Measurements from ENCODE around the gene LZTR1.

DNA sequence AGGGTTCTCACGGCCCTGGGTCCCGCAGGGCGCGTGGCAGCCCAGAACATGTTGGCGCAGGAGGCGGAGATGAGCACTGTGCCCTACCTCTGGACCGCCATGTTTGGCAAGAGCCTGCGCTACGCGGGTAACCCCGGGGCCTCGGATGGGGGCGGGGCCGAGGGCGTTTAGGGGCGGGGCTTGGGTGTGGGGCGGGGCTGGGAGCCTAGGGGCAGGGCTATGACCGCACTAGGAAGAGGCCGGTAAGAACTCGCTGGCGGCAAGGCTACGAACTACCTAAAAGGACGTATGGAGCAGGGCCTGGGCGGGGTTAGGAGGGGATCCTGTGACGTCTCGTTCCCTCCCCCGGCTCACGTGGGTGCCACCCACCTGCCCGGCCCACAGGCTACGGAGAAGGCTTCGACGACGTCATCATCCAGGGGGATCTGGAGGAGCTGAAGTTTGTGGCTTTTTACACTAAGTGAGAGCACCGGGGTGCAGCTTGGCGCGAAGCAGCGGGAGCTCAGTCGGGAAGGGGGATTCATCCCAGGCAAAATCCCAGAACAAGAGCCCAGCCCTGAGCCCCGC, 2.8 kb upstream of the LZTR1 start:
- TF ChIP-seq, protein P1, sequence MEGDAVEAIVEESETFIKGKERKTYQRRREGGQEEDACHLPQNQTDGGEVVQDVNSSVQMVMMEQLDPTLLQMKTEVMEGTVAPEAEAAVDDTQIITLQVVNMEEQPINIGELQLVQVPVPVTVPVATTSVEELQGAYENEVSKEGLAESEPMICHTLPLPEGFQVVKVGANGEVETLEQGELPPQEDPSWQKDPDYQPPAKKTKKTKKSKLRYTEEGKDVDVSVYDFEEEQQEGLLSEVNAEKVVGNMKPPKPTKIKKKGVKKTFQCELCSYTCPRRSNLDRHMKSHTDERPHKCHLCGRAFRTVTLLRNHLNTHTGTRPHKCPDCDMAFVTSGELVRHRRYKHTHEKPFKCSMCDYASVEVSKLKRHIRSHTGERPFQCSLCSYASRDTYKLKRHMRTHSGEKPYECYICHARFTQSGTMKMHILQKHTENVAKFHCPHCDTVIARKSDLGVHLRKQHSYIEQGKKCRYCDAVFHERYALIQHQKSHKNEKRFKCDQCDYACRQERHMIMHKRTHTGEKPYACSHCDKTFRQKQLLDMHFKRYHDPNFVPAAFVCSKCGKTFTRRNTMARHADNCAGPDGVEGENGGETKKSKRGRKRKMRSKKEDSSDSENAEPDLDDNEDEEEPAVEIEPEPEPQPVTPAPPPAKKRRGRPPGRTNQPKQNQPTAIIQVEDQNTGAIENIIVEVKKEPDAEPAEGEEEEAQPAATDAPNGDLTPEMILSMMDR (conservative IDR thresholded peaks at IDR 0.05; ENCODE audit: low read depth, low read length): no peak
- TF ChIP-seq EZH2phosphoT487 (IDR thresholded peaks at IDR 0.05; ENCODE audit: borderline replicate concordance, low read length): no peak

Measured in PC-3 (cell line).